EH (cell line): ENCODE results near the gene GFRA1.

Experiments
- DNase-seq: peaks from one replicate; pipeline ENCODE4 v3.0.0-alpha.2; 2015; ENCODE audit warnings: low read depth

GFRA1 gene

GRCh38 chr10:116241085-116241484, 31.9 kb downstream of the GFRA1 start:
- DNase-seq = no peak

DNA sequence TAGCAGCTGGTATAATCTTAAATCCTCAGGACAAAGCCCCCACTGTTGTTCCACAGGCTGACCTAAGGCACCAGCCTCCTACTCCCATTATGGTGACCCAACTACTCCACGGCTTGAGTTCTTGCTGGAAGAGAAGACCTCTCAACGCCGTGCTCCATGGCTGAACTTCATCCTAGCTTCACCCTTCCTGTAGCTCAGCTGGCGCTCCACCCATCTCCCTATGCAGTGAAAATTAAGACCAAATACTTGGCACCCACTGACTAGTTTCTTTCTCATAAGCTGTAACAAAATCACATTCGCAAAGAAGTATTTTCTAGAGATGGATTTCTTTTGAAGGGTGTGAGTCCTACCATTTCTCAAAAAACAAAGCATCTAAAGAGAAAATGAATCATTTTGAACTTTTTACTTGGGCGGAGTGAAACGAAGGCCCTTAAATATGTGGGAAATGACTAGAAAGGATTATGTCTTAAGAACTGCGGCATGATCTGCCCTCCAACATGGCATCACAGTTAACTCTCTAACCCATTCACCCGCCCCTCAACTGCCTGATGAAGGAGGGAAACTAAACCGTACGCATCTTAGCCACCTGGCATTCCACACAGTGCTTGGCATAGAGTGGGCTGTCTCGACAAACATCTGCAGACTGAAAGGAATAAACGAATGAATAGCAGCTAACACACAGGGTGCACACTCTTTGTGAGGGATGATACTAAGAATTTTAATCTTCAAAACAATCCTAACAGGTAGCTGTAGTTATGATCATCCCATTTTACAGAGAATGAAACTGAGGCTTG, 32.7 kb downstream of the GFRA1 start:
- no peak for DNase-seq

GRCh38 chr10:116239229-116239628, 33.8 kb downstream of the GFRA1 start:
- no peak for DNase-seq

GRCh38 chr10:116237970-116238369, 35.0 kb downstream of the GFRA1 start:
- DNase-seq = no peak

DNA sequence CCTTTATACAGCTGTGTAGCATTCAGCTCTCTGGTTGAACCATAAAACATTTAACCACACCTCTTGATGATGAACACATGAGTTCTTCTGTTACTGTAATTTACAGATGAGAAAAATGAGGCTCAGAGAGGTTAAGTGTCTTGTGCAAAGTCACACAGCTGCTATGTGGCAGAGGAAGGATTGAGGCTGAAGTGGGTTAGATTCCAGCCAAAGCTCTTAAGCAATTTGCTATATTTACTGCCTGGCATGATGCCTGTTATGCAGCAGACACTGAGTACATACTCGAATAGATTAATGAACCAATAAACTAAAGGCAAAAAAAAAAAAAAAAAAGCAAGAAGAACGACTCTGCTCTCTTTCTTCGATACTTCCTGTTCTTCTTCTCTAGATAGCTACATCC, 35.7 kb downstream of the GFRA1 start:
- DNase-seq = peak; percentile 15

GRCh38 chr10:116233230-116233629, 39.8 kb downstream of the GFRA1 start:
- DNase-seq = no peak

DNA sequence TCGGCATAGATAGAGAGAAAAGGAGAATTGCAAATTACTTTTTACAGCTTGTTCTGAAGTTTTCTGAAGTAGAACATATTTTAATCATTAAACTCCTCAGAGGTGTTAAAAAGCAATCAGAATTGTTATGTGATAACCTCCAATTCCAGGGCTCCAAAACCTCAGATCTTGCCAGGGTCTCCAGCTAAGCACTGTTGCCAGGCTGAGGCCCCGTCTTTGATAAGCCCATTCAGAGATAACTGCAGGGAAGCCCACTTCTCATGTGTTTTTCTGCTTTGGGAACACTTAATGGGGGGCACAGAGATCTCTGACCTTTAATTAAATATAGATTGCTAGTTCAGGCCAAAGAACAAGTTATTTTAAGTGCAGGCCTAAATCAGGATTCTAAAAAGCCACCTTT, 40.4 kb downstream of the GFRA1 start:
- DNase-seq = no peak

DNA sequence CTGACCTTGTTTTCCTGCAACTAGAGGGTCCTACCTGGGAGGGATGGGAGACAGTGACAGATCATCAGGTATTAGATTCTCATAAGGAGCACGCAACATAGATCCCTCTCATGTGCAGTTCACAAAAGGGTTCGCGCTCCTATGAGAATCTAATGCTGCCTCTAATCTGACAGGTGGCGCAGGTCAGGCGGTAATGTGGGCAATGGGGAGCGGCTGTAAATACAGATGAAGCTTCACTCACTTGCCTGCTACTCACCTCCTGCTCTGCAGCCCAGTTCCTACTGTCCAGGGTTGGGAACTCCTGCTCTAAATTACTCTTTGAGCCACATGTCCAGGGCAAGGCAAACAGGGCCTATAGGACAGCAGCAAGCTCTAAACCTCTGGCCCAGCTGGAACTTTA, 46.2 kb downstream of the GFRA1 start:
- no peak for DNase-seq

DNA sequence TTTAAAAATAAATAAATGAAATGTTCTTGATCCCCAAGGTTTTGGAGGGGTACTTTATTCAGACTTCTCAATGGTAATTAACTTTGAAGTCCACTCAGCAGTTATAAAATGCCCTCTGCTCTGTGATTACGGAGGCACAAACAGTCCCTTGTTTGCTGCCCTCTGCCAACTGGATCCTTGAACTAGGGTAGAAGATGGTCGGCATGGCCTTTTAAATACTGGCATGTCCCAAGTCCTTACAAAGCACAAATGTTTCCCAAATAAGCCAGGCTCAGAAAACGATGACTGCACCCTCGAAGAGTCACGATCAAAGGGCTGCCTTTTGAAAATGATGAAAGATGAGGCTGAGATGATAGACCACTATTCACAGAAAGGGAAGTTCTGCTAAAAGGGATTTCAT, 47.0 kb downstream of the GFRA1 start:
- no peak for DNase-seq

DNA sequence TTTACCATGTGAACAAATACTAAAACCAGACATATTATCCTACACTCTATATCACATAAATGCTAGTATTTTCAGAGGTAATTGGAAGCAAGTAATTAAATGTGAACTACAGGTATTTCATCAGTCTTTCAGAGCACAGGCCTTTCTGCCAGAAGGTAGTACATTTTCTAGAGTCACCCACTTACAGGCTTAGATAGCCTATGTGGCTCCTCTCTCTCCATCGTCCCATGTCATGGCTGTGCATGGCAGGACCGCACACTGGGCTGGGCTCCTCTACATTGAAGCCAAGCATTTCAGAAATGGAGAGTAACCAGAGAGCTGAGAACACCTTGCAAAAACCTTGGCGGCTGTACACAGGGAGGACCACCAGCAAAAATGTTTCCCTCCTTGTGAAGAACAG, 49.7 kb downstream of the GFRA1 start:
- DNase-seq = no peak

DNA sequence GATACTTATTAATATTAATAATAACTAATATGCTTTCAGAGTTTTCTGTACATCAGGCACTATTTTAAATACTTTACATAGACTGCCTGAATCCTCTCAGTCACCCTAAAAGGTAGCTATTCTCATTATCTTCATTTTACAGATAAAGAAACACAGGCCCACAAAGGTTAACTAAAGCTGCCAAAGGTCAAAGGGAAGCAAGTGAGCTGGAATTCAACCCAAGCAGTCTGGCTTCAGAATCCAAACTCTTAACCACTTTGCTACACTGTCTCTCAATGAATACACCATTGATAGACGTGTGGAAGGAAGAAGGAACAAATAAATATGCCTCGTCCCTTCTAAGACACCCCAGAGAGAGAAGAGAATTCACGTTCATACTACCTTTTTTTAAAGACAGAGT, 52.0 kb downstream of the GFRA1 start:
- no peak for DNase-seq

DNA sequence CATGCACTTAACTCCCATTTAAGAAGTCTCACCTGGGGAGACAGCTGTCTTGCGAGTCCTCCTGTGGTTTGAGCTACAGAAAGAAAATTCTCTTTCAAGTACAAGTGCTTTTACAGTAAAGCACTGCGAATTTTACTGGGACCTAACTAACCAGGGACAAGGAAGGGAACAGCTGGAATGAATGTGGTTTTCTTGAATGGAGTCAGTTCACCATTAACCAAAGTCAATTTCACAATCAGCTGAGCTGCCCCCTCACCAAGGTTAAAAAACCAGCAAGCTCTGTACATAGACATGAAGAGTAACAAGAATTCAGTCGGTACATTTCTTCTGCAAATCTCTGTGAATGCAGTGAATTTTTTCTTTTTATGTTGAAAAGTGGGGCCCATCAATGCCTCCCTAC, 56.3 kb downstream of the GFRA1 start:
- no peak for DNase-seq

DNA sequence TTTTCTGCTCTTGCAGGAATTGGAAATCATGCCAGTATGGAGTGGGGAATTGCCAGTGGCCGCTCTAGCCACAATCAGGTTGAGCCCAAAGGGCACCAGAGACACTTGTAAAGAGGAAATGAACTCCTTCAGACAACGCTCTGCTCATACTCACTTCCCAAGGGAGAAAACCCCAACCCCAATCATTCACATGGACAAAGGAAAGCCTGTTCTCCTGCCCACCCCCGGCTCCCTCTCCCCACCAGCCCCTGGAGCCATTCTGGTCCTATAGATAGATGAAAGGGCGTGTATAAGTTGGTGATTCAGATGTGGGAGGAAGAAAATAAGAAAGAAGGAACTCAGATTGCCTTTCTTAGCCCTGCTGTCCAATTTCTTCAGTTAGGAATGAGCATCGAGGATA, 57.4 kb downstream of the GFRA1 start:
- DNase-seq = no peak

DNA sequence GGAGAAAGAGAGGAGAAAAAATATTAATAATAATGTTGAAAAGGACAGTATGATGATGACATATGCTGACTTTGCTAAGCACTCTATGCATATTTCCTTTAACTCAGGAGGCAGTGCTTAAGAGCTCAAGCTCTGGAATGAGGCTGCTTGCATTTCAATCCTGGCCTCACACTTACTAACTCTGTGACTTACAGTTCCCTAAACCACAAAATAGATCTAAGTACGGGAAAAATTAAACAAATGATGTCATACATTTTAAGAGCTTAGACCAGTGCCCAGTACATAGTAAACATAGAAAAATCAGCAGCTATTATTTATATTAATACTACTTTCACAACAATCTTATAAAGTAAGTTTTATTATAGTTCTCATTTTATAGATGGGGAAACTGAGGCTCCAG, 61.3 kb downstream of the GFRA1 start:
- DNase-seq = peak; percentile 91

- DNase-seq = peak; percentile 67
Measured at GRCh38 chr10:116210588-116211346, 62.2 kb downstream of the GFRA1 start.

DNA sequence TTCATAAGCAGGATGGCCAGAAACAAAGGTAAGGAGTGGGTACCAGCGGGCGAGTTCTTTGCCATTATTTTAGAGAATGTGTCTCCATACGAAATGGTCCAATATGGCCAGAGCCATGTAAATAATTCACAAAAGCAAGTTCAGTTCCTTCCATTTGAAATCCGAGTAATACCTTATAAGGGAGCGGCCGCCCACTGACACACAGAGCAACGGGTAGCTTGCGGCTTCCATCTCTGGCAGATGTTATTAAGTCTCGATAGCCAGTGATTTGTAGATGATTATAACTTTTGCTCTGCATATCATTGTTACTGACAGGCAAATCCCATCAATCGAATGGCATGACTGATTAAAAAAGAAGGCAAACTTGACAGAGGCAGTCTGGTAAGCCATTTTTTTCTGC, 63.2 kb downstream of the GFRA1 start:
- DNase-seq = no peak

DNA sequence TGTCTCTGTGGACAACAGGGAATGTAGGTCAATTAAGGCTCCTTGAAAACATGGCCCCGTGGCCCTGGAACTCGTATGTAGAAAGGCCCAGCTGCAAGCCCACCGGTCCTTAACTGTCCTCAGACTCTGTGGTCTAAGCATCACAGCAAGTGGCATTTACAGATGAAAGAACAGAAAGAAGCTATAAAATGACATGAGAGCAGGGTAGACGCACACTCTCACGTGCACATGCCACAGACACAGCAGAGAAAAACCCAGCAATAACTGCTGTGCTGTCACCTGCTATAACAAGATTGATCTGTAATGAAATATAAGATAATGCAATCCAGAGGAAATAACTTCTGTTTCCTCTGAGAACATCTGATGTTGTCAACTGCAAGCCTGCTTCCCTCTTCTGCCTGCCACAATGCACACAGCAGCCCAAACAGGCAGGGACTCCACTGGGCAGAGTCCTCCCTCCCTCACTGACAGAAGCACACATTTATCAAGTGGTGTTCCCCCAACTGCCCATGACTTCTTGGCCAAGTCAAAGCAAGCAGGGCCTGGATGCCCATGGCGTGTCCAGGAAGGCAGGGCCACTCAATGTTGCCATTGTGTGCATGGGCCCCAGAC, 63.9 kb downstream of the GFRA1 start:
- DNase-seq = no peak

DNA sequence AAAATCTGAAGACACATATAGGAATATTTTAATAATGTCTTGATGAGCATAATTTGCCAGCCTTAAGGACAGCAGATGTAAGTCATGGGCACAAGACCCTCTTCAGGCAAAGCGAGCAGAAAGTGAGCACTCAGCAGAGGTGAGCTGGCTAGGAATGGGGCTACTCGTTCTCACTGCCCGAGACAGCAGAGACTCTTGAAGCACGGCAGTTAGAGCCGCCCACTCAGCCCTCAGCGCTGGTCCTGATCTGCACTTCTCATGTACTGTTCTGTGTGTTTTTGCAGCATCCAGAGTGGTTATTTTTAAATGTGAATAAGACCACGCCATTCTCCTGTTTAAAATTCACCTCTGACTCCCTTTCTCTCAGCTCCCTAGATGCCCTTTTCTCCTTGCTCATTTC, 65.3 kb downstream of the GFRA1 start:
- no peak for DNase-seq

GRCh38 chr10:116203661-116204060, 69.3 kb downstream of the GFRA1 start:
- DNase-seq = no peak

- DNase-seq = no peak
Measured at GRCh38 chr10:116201670-116202430, 71.2 kb downstream of the GFRA1 start.

DNA sequence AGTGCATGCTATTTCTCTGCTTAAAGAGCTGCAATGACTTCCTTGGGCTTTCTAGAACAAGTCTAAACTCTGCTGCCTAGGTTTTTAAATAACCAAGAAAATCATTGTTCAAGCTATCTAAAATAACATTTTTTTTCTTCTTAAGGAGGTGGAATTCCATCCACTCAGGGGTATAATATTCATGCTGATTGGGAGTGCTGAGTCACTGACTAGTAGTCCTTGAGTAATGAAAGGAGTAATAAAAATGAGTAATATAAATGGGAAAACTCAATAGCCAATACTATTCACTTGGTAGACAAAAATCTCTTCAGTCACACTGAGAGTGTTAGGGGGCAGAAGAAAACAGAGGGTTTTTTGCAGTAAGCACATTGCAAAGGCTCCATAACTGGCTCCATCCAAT, 72.0 kb downstream of the GFRA1 start:
- peak; percentile 68 for DNase-seq

- DNase-seq = no peak
Measured at GRCh38 chr10:116198676-116199035, 74.3 kb downstream of the GFRA1 start.
